Endodermal cell (in vitro differentiated cells): Measurements from ENCODE around the gene TUBB4A. TPM values are rescaled to one million over a fixed set of nuclear protein-coding genes. Genes with fewer than 3 reads are reported as not detected.

Experiments used
- DNase-seq: peaks from one replicate; pipeline ENCODE4 v3.0.0-alpha.2; 2017
- H3K27ac ChIP-seq: 2 replicates; pipeline ENCODE4 v1.5.1; 2013; ENCODE audit warnings: mild to moderate bottlenecking, low read depth, low read length, moderate library complexity
- H3K27me3 ChIP-seq: 2 replicates; pipeline ENCODE4 v1.6.1; 2013; ENCODE audit warnings: mild to moderate bottlenecking, low read length, moderate library complexity; ENCODE audit not compliant: insufficient read depth, control insufficient read depth, poor library complexity, severe bottlenecking
- H3K36me3 ChIP-seq: 2 replicates; pipeline ENCODE4 v1.7.0; 2013; ENCODE audit warnings: mild to moderate bottlenecking, low read length, moderate library complexity; ENCODE audit not compliant: control insufficient read depth, insufficient read depth
- H3K4me1 ChIP-seq: one replicate; pipeline ENCODE4 v1.7.0; 2013; ENCODE audit warnings: low read length; ENCODE audit not compliant: control insufficient read depth, insufficient read depth
- H3K4me3 ChIP-seq: 2 replicates; pipeline ENCODE4 v1.5.1; 2013; ENCODE audit warnings: mild to moderate bottlenecking, low read length, moderate library complexity
- H3K9ac ChIP-seq: 2 replicates; pipeline ENCODE4 v1.6.1; 2013; ENCODE audit warnings: mild to moderate bottlenecking, low read length, moderate library complexity; ENCODE audit not compliant: poor library complexity, severe bottlenecking; ENCODE audit errors: extremely low read depth
- H3K9me3 ChIP-seq: 2 replicates; pipeline ENCODE4 v1.6.1; 2013; ENCODE audit warnings: mild to moderate bottlenecking, low read length, moderate library complexity; ENCODE audit not compliant: control insufficient read depth
- H3K27ac Mint-ChIP-seq: 2 replicates; pipeline ENCODE4 v1.8.0; 2020; ENCODE audit warnings: mixed read lengths
- H3K27me3 Mint-ChIP-seq: 2 replicates; pipeline ENCODE4 v1.8.0; 2021; ENCODE audit warnings: mild to moderate bottlenecking, mixed read lengths; ENCODE audit not compliant: insufficient read depth
- H3K36me3 Mint-ChIP-seq: 2 replicates; pipeline ENCODE4 v1.8.0; 2020; ENCODE audit warnings: low read depth, mixed read lengths
- H3K4me1 Mint-ChIP-seq: 2 replicates; pipeline ENCODE4 v1.8.0; 2020; ENCODE audit warnings: mixed read lengths
- H3K4me3 Mint-ChIP-seq: 2 replicates; pipeline ENCODE4 v1.8.0; 2020; ENCODE audit warnings: mild to moderate bottlenecking, moderate library complexity, mixed read lengths
- H3K9me3 Mint-ChIP-seq: 2 replicates; pipeline ENCODE4 v1.8.0; 2020; ENCODE audit warnings: mild to moderate bottlenecking, mixed read lengths
- CTCF ChIP-seq: fragments of 200-600 bp; sonication (generic); conservative IDR thresholded peaks from 2 replicates; pipeline ENCODE4 v1.5.0; 2021; ENCODE audit warnings: antibody characterized with exemption, mild to moderate bottlenecking
- WGBS, 2 experiments: methylation state at CpG; one replicate each; pipeline versions ENCODE4 v1.1.5 to v1.1.7; 2013; ENCODE audit warnings: missing lambda C conversion rate in 2 of 2, mixed read lengths in 1 of 2; ENCODE audit not compliant: insufficient coverage in 1 of 2, insufficient read length in 1 of 2; 5-methylcytosine and 5-hydroxymethylcytosine counted together
- total RNA-seq, 2 donors: library from RNA; stranded (reverse); fragmentation: NEBNext Ultra II Directional in 1 of 2; extraction: Animal tissue kit (Norgen Biotek cat#: 25700) in 1 of 2; gene quantifications; 2 replicates in 1 of 2; 3 replicates in 1 of 2; pipeline ENCODE4 v1.2.1, GENCODE V29; 2021

The TUBB4A gene
- total RNA-seq, 2 donors from 2014 or later: 5.2 to 7.5 TPM

- peaks cover 21% of the 10 kb centered on the region for H3K27me3 ChIP-seq
- Mint-ChIP-seq H3K4me1 (peaks cover 10% of the 10 kb centered on the region), H3K4me3 (peak overlapping the region; percentile 56), H3K9me3 (peaks cover 13% of the 10 kb centered on the region), H3K36me3 (no peaks in the 10 kb centered on the region), H3K27ac (no peak overlapping the region), H3K27me3 (peaks cover 68% of the 10 kb centered on the region)
- DNase-seq: peak; percentile 47
- no peaks in the 10 kb centered on the region for H3K36me3 ChIP-seq
- H3K27ac ChIP-seq: no peak overlapping the region
- WGBS, 2 experiments: 30 to 60% methylated on average over 21 to 57 of the region's 57 CpGs
- H3K4me1 ChIP-seq: no peaks in the 10 kb centered on the region
- H3K9ac ChIP-seq: no peak overlapping the region
- H3K9me3 ChIP-seq: peaks cover 29% of the 10 kb centered on the region
- TF ChIP-seq CTCF: no peak
- H3K4me3 ChIP-seq: no peak overlapping the region
Observed at GRCh38 chr19:6531163-6531955, 29.2 kb upstream of the TUBB4A start.

- H3K27ac ChIP-seq: no peak within 1 kb of the TSS
- peaks cover 21% of the 10 kb centered on the region for H3K27me3 ChIP-seq
- H3K4me3 ChIP-seq: peak within 1 kb of the TSS; percentile 48
- no peaks in the 10 kb centered on the region for H3K4me1 ChIP-seq
- no peak within 1 kb of the TSS for H3K9ac ChIP-seq
- Mint-ChIP-seq H3K9me3 (peaks cover 5% of the 10 kb centered on the region), H3K27me3 (peaks cover 60% of the 10 kb centered on the region), H3K36me3 (no peaks in the 10 kb centered on the region), H3K27ac (peak within 1 kb of the TSS; percentile 82), H3K4me3 (peak within 1 kb of the TSS; percentile 56), H3K4me1 (peaks cover 10% of the 10 kb centered on the region)
- WGBS, 2 experiments: 18 to 53% methylated on average over 33 to 44 of the region's 44 CpGs
- peak; percentile 96 for DNase-seq
- no peaks in the 10 kb centered on the region for H3K36me3 ChIP-seq
- peaks cover 25% of the 10 kb centered on the region for H3K9me3 ChIP-seq
- no peak for TF ChIP-seq CTCF
Observed at GRCh38 chr19:6530386-6531162, 28.5 kb upstream of the TUBB4A start, which contains the start of gene TNFSF9. Gene TNFSF9 (plus strand): TSS chr19:6531026. CDS start chr19:6531037, 11 bp downstream.

GRCh38 chr19:6529937-6530385, 27.9 kb upstream of the TUBB4A start:
- no peaks in the 10 kb centered on the region for H3K36me3 ChIP-seq
- peak overlapping the region; percentile 48 for H3K4me3 ChIP-seq
- Mint-ChIP-seq H3K4me1 (peaks cover 10% of the 10 kb centered on the region), H3K4me3 (peak overlapping the region; percentile 56), H3K27ac (no peak overlapping the region), H3K27me3 (peaks cover 55% of the 10 kb centered on the region), H3K36me3 (no peaks in the 10 kb centered on the region), H3K9me3 (peaks cover 2% of the 10 kb centered on the region)
- peaks cover 21% of the 10 kb centered on the region for H3K27me3 ChIP-seq
- DNase-seq: no peak
- peaks cover 25% of the 10 kb centered on the region for H3K9me3 ChIP-seq
- 82 to 88% methylated on average over 2 of the region's 2 CpGs for WGBS, 2 experiments
- H3K27ac ChIP-seq: no peak overlapping the region
- H3K9ac ChIP-seq: no peak overlapping the region
- no peaks in the 10 kb centered on the region for H3K4me1 ChIP-seq
- TF ChIP-seq CTCF: no peak
